ENCODE measurements around the gene WTAP.

- TF ChIP-seq CHD2 (IDR thresholded peaks at IDR 0.05; ENCODE audit: low read length) (no peak), POLR2A (IDR thresholded peaks at IDR 0.05; ENCODE audit: control extremely low read depth in 1 of 2, low read depth in 2 of 2, low read length in 2 of 2) (no peak), PHF8 (conservative IDR thresholded peaks at IDR 0.05; ENCODE audit: low read depth, low read length) (no peak), CTCF (IDR thresholded peaks at IDR 0.05; ENCODE audit: control extremely low read depth in 1 of 3, insufficient read depth in 1 of 3, low read depth in 1 of 3, low read length in 3 of 3) (no peak), JUND (IDR thresholded peaks at IDR 0.05; ENCODE audit: low read length) (no peak), EZH2 (IDR thresholded peaks at IDR 0.05; ENCODE audit: low read depth, low read length, severe bottlenecking) (no peak), MAX (IDR thresholded peaks at IDR 0.05) (no peak), EGR1 (IDR thresholded peaks at IDR 0.05; ENCODE audit: borderline replicate concordance, low read depth, low read length) (no peak), MAFK (IDR thresholded peaks at IDR 0.05; ENCODE audit: low read depth, low read length) (no peak), TAF1 (IDR thresholded peaks at IDR 0.05; ENCODE audit: low read depth, low read length) (no peak), POLR2AphosphoS5 (IDR thresholded peaks at IDR 0.05; ENCODE audit: low read depth, low read length) (no peak), KDM5A (IDR thresholded peaks at IDR 0.05; ENCODE audit: low read length) (no peak), HDAC6 (IDR thresholded peaks at IDR 0.05; ENCODE audit: low read depth, low read length) (no peak)
Observed at GRCh38 chr6:159679091-159680077, 47.9 kb upstream of the WTAP start.
